ENCODE data around the gene CNOT3. TPM values are rescaled to one million over a fixed set of nuclear protein-coding genes. Genes with fewer than 3 reads are reported as not detected.

CNOT3 gene
- total and polyA plus RNA-seq, 2 of the 13 experiments (the other 11 are each of a cell fraction or from before 2014, with no cell fraction given): 4.3 to 5.8 TPM

DNA sequence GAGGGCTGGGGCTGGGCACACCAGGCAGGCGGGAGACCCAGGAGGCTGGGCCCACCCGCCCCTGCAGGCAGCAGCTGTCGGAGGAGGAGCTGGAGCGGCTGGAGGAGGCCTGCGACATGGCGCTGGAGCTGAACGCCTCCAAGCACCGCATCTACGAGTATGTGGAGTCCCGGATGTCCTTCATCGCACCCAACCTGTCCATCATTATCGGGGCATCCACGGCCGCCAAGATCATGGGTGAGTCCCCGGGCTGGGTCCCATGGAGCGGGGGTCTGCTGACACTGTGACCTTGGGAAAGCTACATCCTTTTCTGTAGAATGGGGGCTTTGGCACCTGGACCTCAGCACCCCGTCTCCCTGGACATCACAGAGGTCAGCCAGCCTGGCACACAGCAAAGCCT, 13.9 kb upstream of the CNOT3 start:
- in situ Hi-C loops (cut with HindIII; ENCODE audit: extremely low pct_ligation_motif_present, low pct_unique_long_range_greater_than_20kb) (no loop called here), intact Hi-C loops (cut with micrococcal nuclease; ENCODE audit: unreplicated experiment) (no loop called here)
- no peak overlapping the region for H3K4me3 ChIP-seq (replicated peaks in 1 of 3; ENCODE audit: insufficient read depth in 1 of 3, low read depth in 2 of 3, low read length in 3 of 3)
- no peaks in the 10 kb centered on the region for H3K79me2 ChIP-seq (ENCODE audit: insufficient read depth, low read length)
- POLR2A ChIA-PET: interaction anchor here (1.6 kb wide), 1 partner anchor 13 kb away, joined by 4 read pairs; no protein-coding TSS in a partner anchor
- BruUV-seq (replicated peaks): no TSS peak
- no peak overlapping the region for H3K27ac ChIP-seq (ENCODE audit: extremely low read length, insufficient read depth, low read length)
- no peak for ATAC-seq
- no peak overlapping the region for H3K9ac ChIP-seq (ENCODE audit: insufficient read depth, low read depth, low read length)
- DNase-seq (ENCODE audit: low spot score): no peak
- no peak overlapping the region for H2AFZ ChIP-seq (ENCODE audit: low read length)
- no peaks in the 10 kb centered on the region for H3K27me3 ChIP-seq (ENCODE audit: control insufficient read depth in 1 of 2, insufficient read depth in 2 of 2, low read length in 2 of 2)
- no peaks in the 10 kb centered on the region for H3K9me3 ChIP-seq (ENCODE audit: low read length)
- H4K20me1 ChIP-seq (ENCODE audit: insufficient read depth, low read length): no peaks in the 10 kb centered on the region
- WGBS (ENCODE audit: low lambda C conversion rate): 94% methylated on average over 13 of the region's 17 CpGs
- H3K36me3 ChIP-seq (replicated peaks in 1 of 2; ENCODE audit: control insufficient read depth in 1 of 2, insufficient read depth in 2 of 2, low read length in 2 of 2): peaks cover 22 to 74% of the 10 kb centered on the region in 2 experiments; a peak in 4 of 5 replicates
- no peaks in the 10 kb centered on the region for H3K4me1 ChIP-seq (ENCODE audit: insufficient read depth, low read length)
- CTCF ChIA-PET (ENCODE audit: low intra/inter-chr PET ratio, low total read pairs): no interaction called here
- H3K4me2 ChIP-seq (ENCODE audit: low read depth, low read length): no peak overlapping the region
- no peak for FAIRE-seq
- TF ChIP-seq ZFYVE20 (CRISPR knock-in tag; IDR thresholded peaks at IDR 0.05; ENCODE audit: borderline replicate concordance, low read depth) (no peak), GRHL1 (CRISPR knock-in tag; conservative IDR thresholded peaks at IDR 0.05) (no peak), ZNF546 (CRISPR knock-in tag; conservative IDR thresholded peaks at IDR 0.05) (no peak), EHMT2 (IDR thresholded peaks at IDR 0.05; ENCODE audit: borderline replicate concordance, low read depth, low read length) (no peak), FOSL2 (CRISPR knock-in tag; IDR thresholded peaks at IDR 0.05) (no peak), CCAR2 (optimal IDR thresholded peaks at IDR 0.05; ENCODE audit: low read depth, low read length) (no peak), ZNF333 (CRISPR knock-in tag; IDR thresholded peaks at IDR 0.05; ENCODE audit: borderline replicate concordance) (no peak), SP1 (IDR thresholded peaks at IDR 0.05) (no peak), SP1 (CRISPR knock-in tag; IDR thresholded peaks at IDR 0.05) (no peak), ETV6 (CRISPR knock-in tag; conservative IDR thresholded peaks at IDR 0.05) (no peak), TOE1 (CRISPR knock-in tag; IDR thresholded peaks at IDR 0.05) (no peak), ATF7-NPFF (CRISPR knock-in tag; IDR thresholded peaks at IDR 0.05; ENCODE audit: low read depth) (no peak), ZNF577 (CRISPR knock-in tag; IDR thresholded peaks at IDR 0.05; ENCODE audit: borderline replicate concordance, low read depth) (no peak), ZNF790 (CRISPR knock-in tag; IDR thresholded peaks at IDR 0.05; ENCODE audit: borderline replicate concordance) (no peak)
- TF ChIP-seq, protein P1, sequence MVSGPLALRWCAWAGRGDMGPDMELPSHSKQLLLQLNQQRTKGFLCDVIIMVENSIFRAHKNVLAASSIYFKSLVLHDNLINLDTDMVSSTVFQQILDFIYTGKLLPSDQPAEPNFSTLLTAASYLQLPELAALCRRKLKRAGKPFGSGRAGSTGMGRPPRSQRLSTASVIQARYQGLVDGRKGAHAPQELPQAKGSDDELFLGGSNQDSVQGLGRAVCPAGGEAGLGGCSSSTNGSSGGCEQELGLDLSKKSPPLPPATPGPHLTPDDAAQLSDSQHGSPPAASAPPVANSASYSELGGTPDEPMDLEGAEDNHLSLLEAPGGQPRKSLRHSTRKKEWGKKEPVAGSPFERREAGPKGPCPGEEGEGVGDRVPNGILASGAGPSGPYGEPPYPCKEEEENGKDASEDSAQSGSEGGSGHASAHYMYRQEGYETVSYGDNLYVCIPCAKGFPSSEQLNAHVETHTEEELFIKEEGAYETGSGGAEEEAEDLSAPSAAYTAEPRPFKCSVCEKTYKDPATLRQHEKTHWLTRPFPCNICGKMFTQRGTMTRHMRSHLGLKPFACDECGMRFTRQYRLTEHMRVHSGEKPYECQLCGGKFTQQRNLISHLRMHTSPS (CRISPR knock-in tag; IDR thresholded peaks at IDR 0.05; ENCODE audit: low read depth): no peak
- TF ChIP-seq, protein P2, sequence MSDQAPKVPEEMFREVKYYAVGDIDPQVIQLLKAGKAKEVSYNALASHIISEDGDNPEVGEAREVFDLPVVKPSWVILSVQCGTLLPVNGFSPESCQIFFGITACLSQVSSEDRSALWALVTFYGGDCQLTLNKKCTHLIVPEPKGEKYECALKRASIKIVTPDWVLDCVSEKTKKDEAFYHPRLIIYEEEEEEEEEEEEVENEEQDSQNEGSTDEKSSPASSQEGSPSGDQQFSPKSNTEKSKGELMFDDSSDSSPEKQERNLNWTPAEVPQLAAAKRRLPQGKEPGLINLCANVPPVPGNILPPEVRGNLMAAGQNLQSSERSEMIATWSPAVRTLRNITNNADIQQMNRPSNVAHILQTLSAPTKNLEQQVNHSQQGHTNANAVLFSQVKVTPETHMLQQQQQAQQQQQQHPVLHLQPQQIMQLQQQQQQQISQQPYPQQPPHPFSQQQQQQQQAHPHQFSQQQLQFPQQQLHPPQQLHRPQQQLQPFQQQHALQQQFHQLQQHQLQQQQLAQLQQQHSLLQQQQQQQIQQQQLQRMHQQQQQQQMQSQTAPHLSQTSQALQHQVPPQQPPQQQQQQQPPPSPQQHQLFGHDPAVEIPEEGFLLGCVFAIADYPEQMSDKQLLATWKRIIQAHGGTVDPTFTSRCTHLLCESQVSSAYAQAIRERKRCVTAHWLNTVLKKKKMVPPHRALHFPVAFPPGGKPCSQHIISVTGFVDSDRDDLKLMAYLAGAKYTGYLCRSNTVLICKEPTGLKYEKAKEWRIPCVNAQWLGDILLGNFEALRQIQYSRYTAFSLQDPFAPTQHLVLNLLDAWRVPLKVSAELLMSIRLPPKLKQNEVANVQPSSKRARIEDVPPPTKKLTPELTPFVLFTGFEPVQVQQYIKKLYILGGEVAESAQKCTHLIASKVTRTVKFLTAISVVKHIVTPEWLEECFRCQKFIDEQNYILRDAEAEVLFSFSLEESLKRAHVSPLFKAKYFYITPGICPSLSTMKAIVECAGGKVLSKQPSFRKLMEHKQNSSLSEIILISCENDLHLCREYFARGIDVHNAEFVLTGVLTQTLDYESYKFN (CRISPR knock-in tag; conservative IDR thresholded peaks at IDR 0.05): no peak
- TF ChIP-seq, protein P3, sequence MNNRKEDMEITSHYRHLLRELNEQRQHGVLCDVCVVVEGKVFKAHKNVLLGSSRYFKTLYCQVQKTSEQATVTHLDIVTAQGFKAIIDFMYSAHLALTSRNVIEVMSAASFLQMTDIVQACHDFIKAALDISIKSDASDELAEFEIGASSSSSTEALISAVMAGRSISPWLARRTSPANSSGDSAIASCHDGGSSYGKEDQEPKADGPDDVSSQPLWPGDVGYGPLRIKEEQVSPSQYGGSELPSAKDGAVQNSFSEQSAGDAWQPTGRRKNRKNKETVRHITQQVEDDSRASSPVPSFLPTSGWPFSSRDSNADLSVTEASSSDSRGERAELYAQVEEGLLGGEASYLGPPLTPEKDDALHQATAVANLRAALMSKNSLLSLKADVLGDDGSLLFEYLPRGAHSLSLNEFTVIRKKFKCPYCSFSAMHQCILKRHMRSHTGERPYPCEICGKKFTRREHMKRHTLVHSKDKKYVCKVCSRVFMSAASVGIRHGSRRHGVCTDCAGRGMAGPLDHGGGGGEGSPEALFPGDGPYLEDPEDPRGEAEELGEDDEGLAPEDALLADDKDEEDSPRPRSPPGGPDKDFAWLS (CRISPR knock-in tag; IDR thresholded peaks at IDR 0.05; ENCODE audit: borderline replicate concordance): no peak

All from HepG2 (cell line).